GM21576 (cell line): ENCODE results near the gene SH3PXD2B.
A peak's percentile ranks its signal among the peaks of the same experiment; 100 is the strongest.
"Not testable (repeated sequence)": the region's sequence is repeated elsewhere in the genome, so short reads cannot be mapped to it uniquely, and the experiment has no call there.

Source experiments
- ATAC-seq: cut with Tn5 transposase; IDR thresholded peaks from one replicate; pipeline ENCODE4 v1.9.1; 2021; ENCODE audit warnings: mild to moderate bottlenecking, moderate library complexity; ENCODE audit not compliant: unreplicated experiment

Gene SH3PXD2B

DNA sequence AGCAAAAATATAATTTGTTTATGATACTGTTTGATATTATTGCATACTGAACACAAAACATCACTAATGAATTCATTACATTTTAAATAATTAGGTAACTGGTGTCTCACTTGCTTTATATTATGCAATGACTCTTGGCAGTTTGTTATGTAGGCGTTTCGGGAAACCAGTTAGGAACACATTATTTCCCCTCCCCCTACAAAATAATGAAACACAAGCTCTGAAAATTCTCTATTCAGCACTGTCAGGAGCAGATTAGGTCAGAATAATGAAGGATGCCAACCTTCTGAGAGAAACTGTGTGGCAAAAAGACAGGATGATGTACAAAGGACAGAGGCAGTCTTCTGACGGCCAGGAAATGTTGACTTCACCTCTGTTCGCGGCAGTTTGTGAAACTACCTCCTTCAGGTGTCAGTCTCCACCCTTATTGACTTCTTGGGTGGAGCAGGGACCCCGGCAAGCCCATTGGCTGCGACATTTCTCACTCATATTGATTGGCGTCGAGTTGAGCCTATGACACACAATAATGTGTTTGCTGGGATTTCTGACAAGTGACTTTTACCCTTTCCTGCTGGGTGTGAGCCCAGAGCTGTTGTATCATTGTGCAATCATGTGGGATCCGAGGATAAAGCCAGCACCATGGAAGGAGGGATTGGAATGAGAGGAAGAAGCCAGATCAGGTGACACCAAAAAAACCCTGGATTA lies 33.9 kb downstream of the SH3PXD2B start:
- peak; percentile 56 for ATAC-seq

DNA sequence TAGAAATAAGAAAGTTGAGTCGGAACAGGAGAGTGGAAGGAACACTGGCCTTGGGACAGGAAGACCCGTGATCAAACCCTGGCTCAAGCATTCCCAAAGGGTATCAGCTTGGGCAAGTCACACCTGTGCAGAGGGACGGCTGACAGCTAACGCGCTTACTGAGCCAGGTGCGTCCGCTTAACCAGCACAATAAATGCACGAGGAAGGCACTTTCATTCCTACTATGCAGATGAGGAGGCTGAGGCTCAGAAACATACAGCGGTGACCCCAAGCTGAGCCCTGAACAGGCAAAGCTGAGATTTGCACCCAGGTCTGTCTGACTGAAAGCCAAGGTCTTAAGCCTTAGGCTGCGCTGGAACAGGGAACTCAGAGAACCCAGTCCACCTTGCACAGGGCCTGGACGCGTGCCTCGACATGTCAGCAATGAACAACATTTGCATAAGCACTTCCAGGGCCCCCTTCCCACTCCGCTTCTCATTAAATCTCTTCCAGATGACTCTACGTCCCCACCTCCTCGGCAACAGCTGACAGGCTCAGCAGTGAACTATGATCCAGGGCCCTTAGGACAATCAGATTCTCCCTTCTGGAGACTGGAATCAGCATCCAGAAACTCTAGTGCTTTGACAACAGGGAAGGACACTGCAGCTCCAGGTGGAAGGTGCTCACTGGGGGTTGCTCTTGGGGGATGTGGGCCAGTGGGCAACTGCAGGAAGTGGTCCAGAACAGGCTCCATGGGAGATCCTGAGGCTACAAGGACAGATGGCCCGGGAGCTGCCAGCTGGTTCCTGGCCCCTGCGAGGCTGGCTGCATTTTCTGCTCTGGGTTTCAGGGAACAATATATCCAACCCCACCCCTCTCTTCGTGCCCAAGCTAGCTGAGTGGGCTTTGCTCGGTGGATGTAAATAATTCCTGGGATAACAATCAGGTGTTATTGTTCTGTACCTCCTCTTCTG lies 35.2 kb downstream of the SH3PXD2B start:
- ATAC-seq = no peak

DNA sequence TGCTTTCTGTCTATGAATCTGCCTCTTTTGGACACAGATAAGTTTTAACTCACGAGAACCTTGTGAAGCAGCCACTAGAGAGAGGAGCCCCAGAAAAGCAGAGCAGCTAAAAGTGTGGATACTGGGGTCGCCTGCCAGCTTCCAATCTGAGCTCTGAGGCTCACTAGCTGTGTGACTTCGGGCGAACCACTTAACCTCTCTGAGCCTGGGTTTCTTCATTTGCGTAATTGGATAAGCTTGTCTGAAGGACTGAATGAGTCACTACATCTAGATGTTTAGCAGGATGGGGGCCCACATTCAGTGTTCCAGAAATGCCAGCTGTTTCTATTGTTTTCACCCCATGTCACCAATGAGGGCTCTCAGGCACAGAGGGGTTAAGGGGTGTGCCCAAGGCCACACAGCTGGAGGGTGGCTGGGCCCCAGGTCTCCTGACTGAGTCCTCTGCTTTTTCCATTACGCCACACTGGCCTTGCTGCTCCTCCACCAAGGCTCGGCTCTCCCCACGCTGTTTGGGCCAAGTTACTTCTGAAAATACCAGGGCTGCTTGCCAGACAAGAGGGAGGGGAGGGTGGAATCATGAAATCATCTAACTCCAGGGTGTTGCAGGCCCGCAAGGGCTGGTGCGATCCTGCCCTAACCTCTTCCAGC lies 36.2 kb downstream of the SH3PXD2B start:
- no peak for ATAC-seq

DNA sequence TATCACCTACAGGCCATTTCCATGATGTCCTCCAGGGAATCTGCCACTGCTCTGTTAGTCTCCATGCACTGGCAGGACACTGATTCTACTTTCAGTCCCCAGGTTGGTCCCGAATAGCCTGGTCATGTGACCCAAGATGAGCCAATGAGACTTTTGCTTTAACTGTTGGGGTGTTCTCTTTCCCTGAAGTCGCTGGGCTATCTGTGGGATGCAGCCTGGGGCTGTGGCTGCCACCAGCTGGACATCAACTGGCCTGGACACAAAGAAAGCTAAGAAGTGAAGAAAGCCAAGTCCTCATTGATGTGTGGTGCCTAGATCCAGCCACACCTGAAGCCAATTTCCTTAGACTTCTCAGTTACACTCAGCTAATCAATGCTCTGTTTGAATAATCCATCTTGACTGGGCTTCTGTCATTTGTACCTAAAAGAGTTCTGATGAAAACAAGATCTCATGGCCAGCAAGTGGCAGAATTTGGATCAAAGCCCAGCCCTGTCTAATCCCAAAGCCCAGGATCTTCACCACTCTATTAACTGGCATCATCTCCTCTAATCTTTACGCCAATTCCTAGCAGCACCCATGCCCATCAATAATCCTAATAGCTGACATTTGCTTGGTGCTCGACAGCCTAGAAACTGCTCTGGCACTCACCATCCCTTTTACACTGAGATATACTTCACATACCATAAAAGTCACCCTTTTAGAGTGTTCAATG lies 37.0 kb downstream of the SH3PXD2B start:
- no peak for ATAC-seq

DNA sequence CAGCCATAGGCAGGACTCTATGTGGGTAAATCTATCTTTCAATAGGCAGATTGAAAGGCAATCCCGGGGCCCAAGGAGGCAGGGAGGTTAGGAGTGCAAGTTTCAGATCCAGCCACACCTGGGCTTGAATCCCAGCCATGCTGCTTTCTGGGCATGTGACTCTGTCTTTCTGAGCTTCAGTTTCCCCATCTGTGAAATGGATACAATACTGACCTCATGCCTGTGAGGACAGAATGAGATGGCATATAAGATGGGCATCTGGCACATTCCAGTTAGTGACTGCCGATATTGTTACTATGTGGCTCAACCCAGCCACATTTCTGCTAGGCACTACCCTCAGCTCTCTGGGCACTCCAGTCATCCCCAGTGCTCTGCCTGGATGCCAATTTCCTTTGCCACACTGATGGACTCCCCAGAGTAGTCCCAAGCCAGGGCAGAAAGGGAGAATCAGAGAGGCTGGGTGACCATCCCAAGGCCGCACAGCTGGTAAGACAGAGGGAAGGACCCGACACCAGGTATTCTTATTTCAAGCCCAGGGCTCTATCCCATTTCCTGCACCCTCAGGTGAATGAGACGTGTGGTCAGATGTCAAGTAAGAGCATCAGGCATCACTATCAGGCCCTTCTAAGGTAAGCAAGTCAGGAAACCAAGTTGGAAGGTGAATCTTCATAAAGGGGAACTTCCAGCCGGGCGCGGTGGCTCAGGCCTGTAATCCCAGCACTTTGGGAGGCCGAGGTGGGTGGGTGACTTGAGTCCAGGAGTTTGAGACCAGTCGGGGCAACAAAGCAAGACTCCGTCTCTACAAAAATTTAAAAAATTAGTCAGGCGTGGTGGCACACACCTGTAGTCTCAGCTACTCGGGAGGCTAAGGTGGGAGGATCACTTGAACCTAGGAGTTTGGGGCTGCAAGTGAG lies 38.7 kb downstream of the SH3PXD2B start:
- ATAC-seq = no peak

DNA sequence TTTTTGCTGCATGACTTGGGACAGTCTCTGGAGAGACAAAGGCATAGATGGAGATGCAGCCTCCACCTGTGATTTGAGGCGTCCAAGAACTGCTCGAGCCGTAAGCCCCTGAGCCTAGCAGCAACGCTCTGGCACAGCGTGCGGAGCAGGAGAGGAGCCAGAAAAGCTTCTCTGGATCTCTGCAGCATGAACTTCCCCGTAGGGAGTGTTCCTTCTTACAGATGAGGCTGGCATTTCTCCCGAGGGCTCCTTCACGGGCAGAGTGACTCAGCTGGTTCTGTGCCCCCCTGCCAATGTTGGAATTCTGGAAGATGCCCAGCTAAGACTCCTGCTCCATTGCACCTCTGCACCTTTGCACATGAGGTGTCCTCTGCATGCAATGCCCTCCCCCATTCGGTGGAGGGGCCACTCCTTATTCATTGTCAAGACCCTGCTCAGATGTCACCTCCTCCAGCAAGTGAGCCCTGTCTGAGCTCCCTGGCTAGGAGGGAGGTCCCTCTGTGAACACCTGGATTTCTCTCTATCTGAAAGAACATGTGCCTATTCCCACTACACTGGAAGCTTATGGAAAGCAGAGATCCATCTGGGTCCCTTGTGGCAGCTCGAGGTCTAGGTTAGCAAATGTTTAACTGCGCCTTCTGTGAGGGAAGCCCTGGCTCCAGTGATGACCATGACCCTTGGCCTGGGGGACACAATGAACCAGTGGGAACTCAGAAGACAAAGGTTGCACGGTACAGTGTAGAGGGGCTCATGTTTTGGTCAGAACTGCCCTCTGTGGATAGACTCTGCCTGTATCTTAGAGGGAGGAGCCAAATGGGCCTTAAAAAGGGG lies 39.6 kb downstream of the SH3PXD2B start:
- ATAC-seq = no peak

DNA sequence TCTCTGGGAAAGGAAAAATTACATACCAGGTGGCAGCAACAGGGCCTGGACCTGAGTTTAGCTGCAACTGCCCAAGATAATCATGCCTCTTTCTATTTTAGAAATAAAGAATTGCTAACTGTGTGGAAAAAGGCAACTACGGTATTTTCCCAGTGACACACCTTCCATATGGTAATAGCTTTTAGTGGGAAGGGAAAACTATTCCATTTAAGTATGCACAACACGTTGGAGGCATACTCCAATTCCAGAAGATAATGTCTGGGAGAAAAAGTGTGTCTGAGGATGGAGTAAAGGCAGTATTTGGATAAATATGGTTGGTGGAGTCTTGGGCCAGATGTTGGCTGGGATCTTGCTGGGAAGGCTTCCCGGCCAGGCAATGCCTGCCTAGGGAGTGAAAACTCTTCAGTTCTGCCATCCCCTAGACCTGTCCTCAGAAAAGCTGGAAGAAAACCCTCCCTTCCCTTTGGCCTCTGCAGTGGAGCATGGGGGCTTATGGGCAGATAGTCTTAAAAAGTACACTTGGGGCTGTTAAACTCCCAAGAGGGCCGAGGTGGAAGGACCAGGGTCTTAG lies 40.6 kb downstream of the SH3PXD2B start:
- ATAC-seq = no peak

DNA sequence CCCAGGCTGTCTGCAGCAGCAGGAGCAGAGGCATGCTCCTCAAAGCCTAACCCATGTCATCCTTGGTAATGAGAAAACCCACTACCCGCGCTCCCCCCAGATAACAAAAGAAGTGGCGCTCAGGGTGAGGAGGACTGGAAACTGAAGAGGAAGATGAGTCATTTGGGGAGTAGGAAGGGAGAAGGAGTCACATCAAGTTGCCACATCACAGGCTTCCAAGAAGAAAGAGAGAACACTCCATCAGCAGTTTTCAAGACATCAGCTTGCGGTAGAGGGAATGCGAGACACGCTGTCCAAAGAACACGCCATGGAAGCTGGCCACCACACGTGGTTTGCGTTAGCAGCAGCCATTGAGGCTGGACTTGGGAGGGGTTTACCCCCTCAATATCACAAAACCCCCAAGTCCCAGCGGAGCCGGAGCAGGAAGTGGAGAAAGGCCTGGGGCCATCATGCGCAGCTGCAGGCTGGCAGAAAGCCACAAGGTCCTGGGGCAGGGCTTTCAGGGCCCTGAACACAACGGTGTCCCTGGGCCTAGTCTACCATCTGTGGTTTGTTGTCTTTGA lies 41.5 kb downstream of the SH3PXD2B start:
- no peak for ATAC-seq

DNA sequence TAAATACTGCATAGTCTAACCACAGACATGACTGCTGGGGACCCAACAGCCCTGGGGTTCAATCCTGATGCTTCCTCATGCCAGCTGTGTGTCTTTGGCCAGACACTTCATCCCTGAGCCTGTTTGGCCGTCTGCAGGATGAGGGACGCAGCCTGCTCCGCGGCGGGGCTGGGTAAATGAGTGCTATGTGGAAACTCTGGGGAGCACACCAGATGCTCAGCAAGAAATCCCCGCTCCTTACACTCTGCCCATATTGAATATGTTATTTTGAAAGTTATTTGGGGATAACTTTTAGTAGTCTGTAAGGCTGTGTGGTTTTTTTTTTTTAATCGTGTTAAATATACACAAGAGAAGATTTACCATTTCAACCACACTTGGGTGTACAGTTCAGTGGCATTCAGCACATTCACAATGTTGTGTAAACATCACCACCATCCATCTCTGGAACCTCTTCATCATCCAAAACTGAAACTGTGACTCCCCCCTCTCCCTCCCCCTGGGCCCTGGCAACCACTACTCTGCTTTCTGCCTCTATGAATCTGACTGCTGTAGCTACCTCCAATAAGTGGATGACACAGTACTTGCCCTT lies 42.7 kb downstream of the SH3PXD2B start:
- ATAC-seq = no peak

DNA sequence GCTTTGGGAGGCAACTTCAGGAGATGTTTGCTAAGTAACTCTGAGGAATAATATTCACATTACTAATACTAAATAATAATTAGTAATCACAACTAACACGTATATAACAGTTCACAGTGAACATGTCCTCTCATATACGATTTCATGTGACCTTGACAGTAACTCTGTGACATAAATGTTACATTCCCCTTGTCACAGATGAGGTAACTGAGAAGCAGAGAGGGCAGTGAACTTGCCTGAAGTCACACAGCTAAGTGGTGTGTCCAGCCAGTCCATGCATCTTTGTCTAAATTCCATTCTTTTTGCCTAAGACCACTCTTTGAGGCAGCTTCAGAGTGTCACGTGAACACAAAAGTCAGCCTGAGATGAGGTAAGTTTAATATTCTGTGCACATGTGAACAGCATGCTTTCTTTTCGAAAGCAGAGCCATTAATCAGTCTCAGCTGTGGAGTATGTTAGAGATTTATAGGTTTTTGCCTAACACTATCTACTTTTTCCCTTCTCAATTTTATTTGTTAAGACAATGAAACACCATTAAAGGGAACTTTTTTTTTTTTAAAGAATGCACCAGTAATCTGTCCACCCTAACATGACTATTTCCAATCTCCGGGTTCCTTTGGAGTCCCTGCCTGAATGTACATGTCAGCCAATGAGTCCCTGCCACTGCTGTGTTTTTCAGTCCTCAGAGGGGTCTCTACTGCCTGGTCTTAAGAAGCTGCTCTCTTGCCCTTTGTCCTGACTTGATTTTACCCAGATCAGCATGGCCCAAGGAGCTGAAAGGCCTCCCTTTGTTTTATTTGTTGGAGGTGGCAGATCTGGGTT lies 43.5 kb downstream of the SH3PXD2B start:
- no peak for ATAC-seq

DNA sequence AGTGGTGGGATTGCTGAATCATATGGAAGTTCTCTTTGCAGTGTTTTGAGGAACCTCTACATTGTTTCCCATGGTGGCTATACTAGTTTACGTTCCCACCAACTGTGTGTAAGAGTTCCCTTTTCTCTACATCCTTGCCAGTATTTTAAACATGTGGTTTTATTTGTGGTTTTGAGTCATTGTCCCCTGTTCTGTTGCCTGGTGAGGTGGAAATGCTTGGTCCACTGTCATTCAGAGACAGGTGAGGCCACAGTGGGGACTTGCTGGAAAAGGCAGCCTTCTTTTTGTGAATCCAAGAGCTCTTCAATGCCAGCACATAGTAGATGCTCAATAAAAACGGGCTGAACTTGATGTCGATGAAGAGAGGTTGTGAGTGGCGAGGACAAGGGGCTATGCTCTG lies 44.2 kb downstream of the SH3PXD2B start:
- no peak for ATAC-seq

DNA sequence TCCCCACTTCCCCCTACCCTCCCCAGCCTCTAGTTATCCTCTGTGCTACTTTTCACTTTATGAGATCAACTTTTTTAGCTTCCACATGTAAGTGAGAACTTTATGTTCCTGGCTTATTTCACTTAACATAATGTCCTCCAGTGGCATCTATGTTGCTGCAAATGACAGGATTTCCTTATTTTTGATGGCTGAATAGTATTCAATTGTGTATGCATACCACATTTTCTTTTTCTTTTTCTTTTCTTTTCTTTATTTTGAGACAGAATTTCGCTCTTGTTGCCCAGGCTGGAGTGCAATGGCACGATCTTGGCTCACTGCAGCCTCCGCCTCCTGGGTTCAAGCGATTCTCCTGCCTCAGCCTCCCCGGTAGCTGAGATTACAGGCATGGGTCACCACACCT lies 44.8 kb downstream of the SH3PXD2B start:
- ATAC-seq = not testable (repeated sequence)

DNA sequence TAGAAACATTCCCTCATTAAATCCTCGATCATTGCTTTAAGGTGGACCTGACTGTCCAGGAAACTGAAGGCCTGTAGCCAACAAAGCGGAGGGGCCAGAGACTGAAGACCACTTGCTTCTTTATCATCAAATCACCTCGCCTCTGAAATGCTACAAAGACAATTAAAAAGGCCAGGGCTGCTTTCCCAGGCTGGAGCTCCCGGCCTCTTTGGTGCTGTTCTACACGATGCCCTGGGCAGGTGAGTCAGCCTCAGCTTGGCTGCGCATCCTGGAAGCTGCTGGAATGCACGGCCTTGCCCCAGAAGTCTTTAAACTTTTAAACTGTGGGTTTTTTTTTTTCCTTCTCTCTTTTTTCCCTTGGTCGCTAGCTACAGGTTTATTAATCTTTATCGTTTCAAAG lies 46.5 kb downstream of the SH3PXD2B start:
- ATAC-seq = no peak

DNA sequence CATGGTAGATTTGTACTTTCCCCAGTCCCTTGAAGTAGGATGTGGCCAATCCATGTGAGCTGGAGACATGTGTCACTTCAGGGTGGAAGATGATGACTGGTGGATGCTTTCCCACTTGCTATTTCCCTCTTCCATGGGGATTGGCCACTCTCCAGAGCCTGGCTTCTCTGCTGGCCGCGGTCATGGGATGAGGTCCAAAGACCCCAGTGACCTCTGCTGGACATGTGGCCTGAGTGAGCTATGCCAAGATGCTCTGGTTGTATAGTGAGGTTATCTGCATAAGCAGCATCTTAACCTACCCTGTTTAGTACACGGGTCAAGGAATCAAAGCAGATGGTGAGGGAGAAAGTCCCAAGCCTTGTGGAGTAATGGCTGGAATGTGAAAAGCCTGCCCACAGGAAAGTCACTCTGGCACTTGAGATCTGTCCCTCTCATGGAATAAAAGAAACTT lies 47.1 kb downstream of the SH3PXD2B start:
- ATAC-seq = no peak

DNA sequence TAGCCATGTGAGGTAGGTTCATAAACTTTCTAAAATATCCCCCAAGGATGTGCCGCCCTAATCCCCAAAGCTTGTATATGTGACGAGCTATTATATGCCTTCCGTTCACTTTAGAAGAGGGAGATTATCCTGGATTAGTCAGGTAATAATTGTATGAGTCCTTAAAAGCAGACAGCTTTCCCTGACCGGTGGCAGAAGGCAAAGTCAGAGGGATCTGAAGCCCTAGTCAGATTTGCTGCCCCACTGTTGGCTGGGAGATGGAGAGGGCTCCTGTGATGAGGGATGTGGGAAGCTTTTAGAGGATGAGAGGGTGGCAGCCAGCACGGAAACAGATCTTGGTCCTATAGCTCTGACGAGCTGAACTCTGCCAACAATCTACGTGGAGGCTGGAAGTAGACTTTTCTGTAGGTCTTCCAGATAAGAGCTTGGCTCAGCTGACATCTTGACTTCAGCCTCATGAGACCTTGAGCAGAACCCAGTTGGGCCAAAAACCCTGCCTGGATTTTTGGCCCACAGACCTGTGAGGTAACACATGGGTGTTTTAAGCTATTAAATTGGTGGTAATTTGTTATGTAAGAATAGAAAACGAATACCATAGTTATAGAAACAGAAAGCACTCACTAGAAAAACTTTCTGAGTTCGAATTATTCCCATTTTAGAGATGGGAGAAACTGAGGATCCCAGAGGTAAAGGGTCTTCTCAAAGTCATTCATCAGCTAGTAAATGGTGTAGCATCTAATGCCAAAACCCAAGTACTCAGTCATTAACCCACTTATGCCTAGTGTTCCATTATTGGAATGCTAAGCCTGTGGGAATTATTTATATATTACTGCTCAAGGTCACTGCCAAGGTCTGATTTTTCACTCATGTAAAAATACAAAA lies 48.9 kb downstream of the SH3PXD2B start:
- no peak for ATAC-seq

DNA sequence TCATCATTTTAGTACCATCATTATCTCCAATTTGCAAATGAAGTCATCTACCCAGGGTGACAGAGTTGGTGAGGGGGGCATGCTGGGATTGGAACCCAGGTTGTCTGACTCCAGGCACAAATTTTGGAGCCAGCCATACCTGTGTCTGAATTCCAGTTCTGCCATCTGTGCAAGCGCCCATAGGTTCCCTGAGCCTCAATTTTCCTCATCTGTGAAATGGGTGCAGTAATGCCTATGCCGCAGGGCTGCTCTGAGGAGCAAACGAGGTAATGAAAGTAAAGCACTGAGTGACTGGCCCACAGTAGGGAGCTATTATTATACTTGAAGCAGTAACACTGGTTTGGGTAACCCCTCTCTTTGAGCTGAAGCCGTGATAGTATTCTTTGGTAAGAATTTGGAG lies 49.6 kb downstream of the SH3PXD2B start:
- no peak for ATAC-seq
